GM21825 (cell line): ENCODE results near the gene SLIT3.
"Not testable (repeated sequence)": the region's sequence is repeated elsewhere in the genome, so short reads cannot be mapped to it uniquely, and the experiment has no call there.

Experiments
- ATAC-seq: cut with Tn5 transposase; IDR thresholded peaks from one replicate; pipeline ENCODE4 v1.9.1; 2021; ENCODE audit warnings: mild to moderate bottlenecking, moderate library complexity; ENCODE audit not compliant: unreplicated experiment

The SLIT3 gene

GRCh38 chr5:169116961-169117461 is 183.9 kb downstream of the SLIT3 start:
- ATAC-seq = no peak

GRCh38 chr5:169115461-169116124 is 185.3 kb downstream of the SLIT3 start:
- ATAC-seq = no peak

- no peak for ATAC-seq
Measured at GRCh38 chr5:169114466-169115065, 186.4 kb downstream of the SLIT3 start.

- no peak for ATAC-seq
Measured at GRCh38 chr5:169112016-169112415, 188.9 kb downstream of the SLIT3 start.

- no peak for ATAC-seq
Measured at GRCh38 chr5:169106911-169107706, 193.8 kb downstream of the SLIT3 start.

- not testable (repeated sequence) for ATAC-seq
Measured at GRCh38 chr5:169105582-169105981, 195.4 kb downstream of the SLIT3 start.

- ATAC-seq = no peak
Measured at GRCh38 chr5:169104937-169105494, 195.9 kb downstream of the SLIT3 start.

GRCh38 chr5:169103586-169104181 is 197.3 kb downstream of the SLIT3 start:
- ATAC-seq = no peak

- no peak for ATAC-seq
Measured at GRCh38 chr5:169101966-169102365, 199.0 kb downstream of the SLIT3 start.

GRCh38 chr5:169100735-169101075 is 200.2 kb downstream of the SLIT3 start:
- no peak for ATAC-seq

GRCh38 chr5:169099801-169100734 is 200.9 kb downstream of the SLIT3 start:
- ATAC-seq = no peak

- ATAC-seq = no peak
Measured at GRCh38 chr5:169098331-169099121, 202.4 kb downstream of the SLIT3 start.

GRCh38 chr5:169097374-169098326 is 203.3 kb downstream of the SLIT3 start:
- ATAC-seq = no peak

GRCh38 chr5:169095976-169096375 is 205.0 kb downstream of the SLIT3 start:
- ATAC-seq = no peak

GRCh38 chr5:169095410-169095960 is 205.5 kb downstream of the SLIT3 start:
- ATAC-seq = no peak

- no peak for ATAC-seq
Measured at GRCh38 chr5:169094586-169095409, 206.1 kb downstream of the SLIT3 start.

GRCh38 chr5:169091396-169091980 is 209.5 kb downstream of the SLIT3 start:
- ATAC-seq = no peak
